ENCODE results near the gene TFPT. TPM values are rescaled to one million over a fixed set of nuclear protein-coding genes. Genes with fewer than 3 reads are reported as not detected.

The TFPT gene
- total RNA-seq, 2 donors from 2014 or later = 15.9 to 17.2 TPM

GRCh38 chr19:54123682-54124081 is 8.2 kb upstream of the TFPT start:
- no peak for TF ChIP-seq CTCF (IDR thresholded peaks at IDR 0.05)
- H3K36me3 ChIP-seq = peaks cover 5% of the 10 kb centered on the region
- no peaks in the 10 kb centered on the region for H3K9me3 ChIP-seq
- DNase-seq = no peak
- no peaks in the 10 kb centered on the region for H3K27me3 ChIP-seq
- H3K9ac ChIP-seq (ENCODE audit: low read depth in 2 of 2, low read length in 2 of 2) = no peak overlapping the region
- no peaks in the 10 kb centered on the region for H3K4me1 ChIP-seq
- no peak overlapping the region for H3K27ac ChIP-seq
- intact Hi-C loops (cut with DNase I) = no loop called here
- H3K4me3 ChIP-seq = no peak overlapping the region

- peaks cover 5% of the 10 kb centered on the region for H3K36me3 ChIP-seq
- DNase-seq = no peak
- no peaks in the 10 kb centered on the region for H3K9me3 ChIP-seq
- H3K4me1 ChIP-seq = no peaks in the 10 kb centered on the region
- no peak for TF ChIP-seq CTCF (IDR thresholded peaks at IDR 0.05)
- intact Hi-C loops (cut with DNase I) = no loop called here
- no peaks in the 10 kb centered on the region for H3K27me3 ChIP-seq
- no peak overlapping the region for H3K27ac ChIP-seq
- no peak overlapping the region for H3K9ac ChIP-seq (ENCODE audit: low read depth in 2 of 2, low read length in 2 of 2)
- H3K4me3 ChIP-seq = no peak overlapping the region
Measured at GRCh38 chr19:54121259-54121658, 5.8 kb upstream of the TFPT start.

GRCh38 chr19:54114340-54115108 is 933 bp downstream of the TFPT start:
- intact Hi-C loops (cut with DNase I) = no loop called here
- peak; percentile 53 for DNase-seq
- peak overlapping the region; percentile 66 for H3K4me3 ChIP-seq
- H3K36me3 ChIP-seq = peaks cover under 1% of the 10 kb centered on the region
- no peaks in the 10 kb centered on the region for H3K9me3 ChIP-seq
- no peak for TF ChIP-seq CTCF (IDR thresholded peaks at IDR 0.05)
- H3K9ac ChIP-seq (ENCODE audit: low read depth in 2 of 2, low read length in 2 of 2) = peak overlapping the region; percentile 75 to 87
- H3K27ac ChIP-seq = peak overlapping the region; percentile 87
- no peaks in the 10 kb centered on the region for H3K27me3 ChIP-seq
- no peaks in the 10 kb centered on the region for H3K4me1 ChIP-seq

- H3K9me3 ChIP-seq = no peaks in the 10 kb centered on the region
- H3K4me3 ChIP-seq = no peak overlapping the region
- H3K9ac ChIP-seq (ENCODE audit: low read depth in 2 of 2, low read length in 2 of 2) = no peak overlapping the region
- H3K36me3 ChIP-seq = peaks cover 5% of the 10 kb centered on the region
- H3K27me3 ChIP-seq = no peaks in the 10 kb centered on the region
- H3K27ac ChIP-seq = no peak overlapping the region
- no peak for DNase-seq
- no peak for TF ChIP-seq CTCF (IDR thresholded peaks at IDR 0.05)
- H3K4me1 ChIP-seq = no peaks in the 10 kb centered on the region
- intact Hi-C loops (cut with DNase I) = no loop called here
Measured at GRCh38 chr19:54109651-54110050, 5.8 kb downstream of the TFPT start.

GRCh38 chr19:54108496-54108895 is 7.0 kb downstream of the TFPT start:
- H3K4me1 ChIP-seq = no peaks in the 10 kb centered on the region
- no peaks in the 10 kb centered on the region for H3K27me3 ChIP-seq
- intact Hi-C loops (cut with DNase I) = no loop called here
- H3K36me3 ChIP-seq = peaks cover 5% of the 10 kb centered on the region
- no peak for TF ChIP-seq CTCF (IDR thresholded peaks at IDR 0.05)
- no peaks in the 10 kb centered on the region for H3K9me3 ChIP-seq
- H3K4me3 ChIP-seq = no peak overlapping the region
- no peak overlapping the region for H3K27ac ChIP-seq
- H3K9ac ChIP-seq (ENCODE audit: low read depth in 2 of 2, low read length in 2 of 2) = no peak overlapping the region
- no peak for DNase-seq
